ENCODE results near the gene ZNF14. TPM values are rescaled to one million over a fixed set of nuclear protein-coding genes. Genes with fewer than 3 reads are reported as not detected.

The ZNF14 gene
- total and polyA plus RNA-seq, 2 of the 4 experiments (the other 2 are of a cell fraction), result 1.2 to 5.4 TPM

DNA sequence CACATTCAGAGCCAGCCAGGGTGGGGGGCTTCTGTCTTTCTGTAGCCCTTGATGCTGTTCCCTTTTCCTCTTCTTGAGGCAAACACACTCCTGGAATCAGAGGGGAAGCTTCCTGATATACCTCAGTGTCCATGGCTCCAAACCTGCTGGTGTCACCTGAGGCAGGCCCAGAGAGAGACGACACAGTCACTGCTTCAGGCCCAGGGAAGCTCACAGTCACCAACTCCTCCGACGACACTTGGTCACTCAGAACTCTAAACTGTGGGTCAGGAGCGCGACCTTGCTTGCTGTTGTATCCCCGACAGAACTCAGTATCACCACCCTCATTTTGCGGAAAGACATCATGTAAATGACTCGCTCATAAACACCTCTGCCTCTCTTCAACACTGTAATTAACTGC is 70.6 kb downstream of the ZNF14 start:
- H2BK15ac ChIP-seq (ENCODE audit: low read depth, low read length), result no peak overlapping the region
- CTCF ChIA-PET, result no interaction called here
- BruUV-seq (replicated peaks), result no TSS peak
- H3K27ac ChIP-seq (ENCODE audit: insufficient read depth, low read length), result no peak overlapping the region
- peaks cover 20 to 42% of the 10 kb centered on the region in 2 experiments for H3K79me1 ChIP-seq (ENCODE audit: low read depth in 1 of 2, low read length in 2 of 2)
- peaks cover 24% of the 10 kb centered on the region for H3K36me3 ChIP-seq (ENCODE audit: control insufficient read depth, insufficient read depth, low read length)
- H2BK120ac ChIP-seq (ENCODE audit: low read depth, low read length), result no peak overlapping the region
- peaks cover 7% of the 10 kb centered on the region; the same call in 1 of the 2 replicates for H3K4me1 ChIP-seq (ENCODE audit: control insufficient read depth, insufficient read depth, low read length)
- no peak overlapping the region for H4K8ac ChIP-seq (ENCODE audit: low read depth in 2 of 2, low read length in 2 of 2)
- H3K27me3 ChIP-seq (ENCODE audit: control insufficient read depth, insufficient read depth, low read length), result no peaks in the 10 kb centered on the region
- H2AK9ac ChIP-seq (replicated peaks; ENCODE audit: low read depth, low read length, poor library complexity), result peak overlapping the region; percentile 76
- H4K5ac ChIP-seq (ENCODE audit: low read depth, low read length), result no peak overlapping the region
- no peak overlapping the region for H2BK5ac ChIP-seq (ENCODE audit: low read depth, low read length, poor library complexity, severe bottlenecking)
- peak overlapping the region; percentile 62; the same call in 1 of the 2 replicates for H3K9ac ChIP-seq (ENCODE audit: low read depth, low read length)
- no peak overlapping the region for H2AFZ ChIP-seq (replicated peaks; ENCODE audit: low read length, poor library complexity)
- no peak overlapping the region for H3K56ac ChIP-seq (ENCODE audit: extremely low read depth, insufficient read depth, low read length)
- H4K91ac ChIP-seq (ENCODE audit: insufficient read depth, low read depth, low read length), result no peak overlapping the region
- H3K9me3 ChIP-seq (ENCODE audit: control insufficient read depth, insufficient read depth, low read length), result no peaks in the 10 kb centered on the region
- peaks cover 38% of the 10 kb centered on the region for H4K20me1 ChIP-seq (ENCODE audit: insufficient read depth, low read length)
- POLR2A ChIA-PET (ENCODE audit: unreplicated experiment), result no interaction called here
- dilution Hi-C loops (cut with HindIII; ENCODE audit: low sequenced_read_pairs, unreplicated experiment) (no loop called here), intact Hi-C loops (cut with micrococcal nuclease) (loop anchor here (2.0 kb wide), 1 partner anchor 114 kb away; no protein-coding TSS in a partner anchor), in situ Hi-C loops (cut with MboI; ENCODE audit: low sequenced_read_pairs) (no loop called here)
- WGBS, 2 experiments (ENCODE audit: extremely low coverage in 2 of 2, insufficient read length in 1 of 2), result 72% methylated on average over 6 of the region's 8 CpGs; no CpG with 5 or more reads in 1 of the 2 experiments
- ATAC-seq (ENCODE audit: low read depth) (no peak), DNase-seq (no peak)
- H3K4me3 ChIP-seq (ENCODE audit: insufficient read depth, low read depth, low read length), result peak overlapping the region; percentile 78; the same call in 1 of the 2 replicates
- H3K23ac ChIP-seq (ENCODE audit: low read depth, low read length), result peak overlapping the region; percentile 76
- peak overlapping the region; percentile 92 for H3K4me2 ChIP-seq (ENCODE audit: low read depth, low read length)
- H3K14ac ChIP-seq (replicated peaks; ENCODE audit: low read depth, low read length), result 0 out of 2 replicates have a peak overlapping the region, but pooled peaks have one; percentile 4
- peaks cover 22% of the 10 kb centered on the region for H3K9me1 ChIP-seq (ENCODE audit: insufficient read depth, low read length)
- H3K18ac ChIP-seq (ENCODE audit: low read depth, low read length), result no peak overlapping the region
- TF ChIP-seq RAD21 (IDR thresholded peaks at IDR 0.05; ENCODE audit: low read length), result no peak
- TF ChIP-seq, protein P1, sequence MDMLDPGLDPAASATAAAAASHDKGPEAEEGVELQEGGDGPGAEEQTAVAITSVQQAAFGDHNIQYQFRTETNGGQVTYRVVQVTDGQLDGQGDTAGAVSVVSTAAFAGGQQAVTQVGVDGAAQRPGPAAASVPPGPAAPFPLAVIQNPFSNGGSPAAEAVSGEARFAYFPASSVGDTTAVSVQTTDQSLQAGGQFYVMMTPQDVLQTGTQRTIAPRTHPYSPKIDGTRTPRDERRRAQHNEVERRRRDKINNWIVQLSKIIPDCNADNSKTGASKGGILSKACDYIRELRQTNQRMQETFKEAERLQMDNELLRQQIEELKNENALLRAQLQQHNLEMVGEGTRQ (IDR thresholded peaks at IDR 0.05; ENCODE audit: low read depth, low read length), result no peak
- TF ChIP-seq MAFK (IDR thresholded peaks at IDR 0.05; ENCODE audit: low read depth, low read length), result no peak
- peak overlapping the region; percentile 71; the same call in 1 of the 2 replicates for H2AK5ac ChIP-seq (ENCODE audit: low read depth, low read length)
- H2BK20ac ChIP-seq (ENCODE audit: low read depth, low read length), result no peak overlapping the region
- no peak overlapping the region for H3K4ac ChIP-seq (ENCODE audit: low read depth, low read length)
